ENCODE measurements around the gene THNSL1. TPM values are rescaled to one million over a fixed set of nuclear protein-coding genes. Genes with fewer than 3 reads are reported as not detected.

THNSL1 gene
- total and polyA plus RNA-seq, 5 donors from 2014 or later: 0.94 to 6.3 (median 3.1) TPM

GRCh38 chr10:25061125-25061524, 44.7 kb downstream of the THNSL1 start:
- no peaks in the 10 kb centered on the region for H3K27me3 ChIP-seq (ENCODE audit: control insufficient read depth, insufficient read depth, low read length)
- no peaks in the 10 kb centered on the region for H3K36me3 Mint-ChIP-seq
- H3K27ac Mint-ChIP-seq: no peak overlapping the region
- peaks cover 0 to 15% (median 6%) of the 10 kb centered on the region in 4 donors for H3K4me1 Mint-ChIP-seq
- peaks cover 0 to 2% (median 0%) of the 10 kb centered on the region in 7 donors for H3K9me3 Mint-ChIP-seq
- H3K4me3 Mint-ChIP-seq: no peak overlapping the region
- H3K27me3 Mint-ChIP-seq: peaks cover 15% of the 10 kb centered on the region
- H3K4me3 ChIP-seq (ENCODE audit: low read depth, low read length): no peak overlapping the region
- ATAC-seq (ENCODE audit: low read depth in 2 of 2) (no peak), DNase-seq (no peak)
- H3K27ac ChIP-seq (ENCODE audit: insufficient read depth, low read length, poor library complexity, severe bottlenecking): no peak overlapping the region
- H3K36me3 ChIP-seq (ENCODE audit: control insufficient read depth, insufficient read depth, low read length): no peaks in the 10 kb centered on the region
- no peaks in the 10 kb centered on the region for H3K9me3 ChIP-seq (ENCODE audit: control insufficient read depth in 2 of 2, low read length in 2 of 2)
- no peaks in the 10 kb centered on the region for H3K4me1 ChIP-seq (ENCODE audit: control insufficient read depth, insufficient read depth, low read length, poor library complexity, severe bottlenecking)

GRCh38 chr10:25061711-25062449, 45.5 kb downstream of the THNSL1 start:
- peaks cover 0 to 15% (median 6%) of the 10 kb centered on the region in 4 donors for H3K4me1 Mint-ChIP-seq
- DNase-seq (no peak), ATAC-seq (ENCODE audit: low read depth in 2 of 2) (no peak)
- H3K36me3 Mint-ChIP-seq: no peaks in the 10 kb centered on the region
- Histone ChIP-seq H3K4me3 (ENCODE audit: low read depth, low read length) (no peak overlapping the region), H3K4me1 (ENCODE audit: control insufficient read depth, insufficient read depth, low read length, poor library complexity, severe bottlenecking) (no peaks in the 10 kb centered on the region), H3K36me3 (ENCODE audit: control insufficient read depth, insufficient read depth, low read length) (no peaks in the 10 kb centered on the region), H3K27ac (ENCODE audit: insufficient read depth, low read length, poor library complexity, severe bottlenecking) (no peak overlapping the region), H3K9me3 (ENCODE audit: control insufficient read depth in 2 of 2, low read length in 2 of 2) (no peaks in the 10 kb centered on the region), H3K27me3 (ENCODE audit: control insufficient read depth, insufficient read depth, low read length) (no peaks in the 10 kb centered on the region)
- H3K27ac Mint-ChIP-seq: no peak overlapping the region
- H3K27me3 Mint-ChIP-seq: peaks cover 15% of the 10 kb centered on the region
- no peak overlapping the region for H3K4me3 Mint-ChIP-seq
- H3K9me3 Mint-ChIP-seq: peaks cover 0 to 2% (median 0%) of the 10 kb centered on the region in 7 donors

GRCh38 chr10:25063157-25063556, 46.7 kb downstream of the THNSL1 start:
- H3K27ac ChIP-seq (ENCODE audit: insufficient read depth, low read length, poor library complexity, severe bottlenecking): no peak overlapping the region
- Mint-ChIP-seq H3K27ac (no peak overlapping the region), H3K4me3 (no peak overlapping the region), H3K9me3 (peaks cover 0 to 3% (median 0%) of the 10 kb centered on the region in 7 donors), H3K27me3 (peaks cover 13% of the 10 kb centered on the region), H3K36me3 (no peaks in the 10 kb centered on the region), H3K4me1 (peaks cover 0 to 15% (median 6%) of the 10 kb centered on the region in 4 donors)
- H3K27me3 ChIP-seq (ENCODE audit: control insufficient read depth, insufficient read depth, low read length): no peaks in the 10 kb centered on the region
- no peak for ATAC-seq (ENCODE audit: low read depth in 2 of 2)
- no peak for DNase-seq
- H3K36me3 ChIP-seq (ENCODE audit: control insufficient read depth, insufficient read depth, low read length): no peaks in the 10 kb centered on the region
- no peaks in the 10 kb centered on the region for H3K4me1 ChIP-seq (ENCODE audit: control insufficient read depth, insufficient read depth, low read length, poor library complexity, severe bottlenecking)
- no peak overlapping the region for H3K4me3 ChIP-seq (ENCODE audit: low read depth, low read length)
- H3K9me3 ChIP-seq (ENCODE audit: control insufficient read depth in 2 of 2, low read length in 2 of 2): no peaks in the 10 kb centered on the region

GRCh38 chr10:25063644-25064043, 47.2 kb downstream of the THNSL1 start:
- H3K27me3 ChIP-seq (ENCODE audit: control insufficient read depth, insufficient read depth, low read length): no peaks in the 10 kb centered on the region
- H3K4me3 ChIP-seq (ENCODE audit: low read depth, low read length): no peak overlapping the region
- H3K9me3 ChIP-seq (ENCODE audit: control insufficient read depth in 2 of 2, low read length in 2 of 2): no peaks in the 10 kb centered on the region
- no peaks in the 10 kb centered on the region for H3K4me1 ChIP-seq (ENCODE audit: control insufficient read depth, insufficient read depth, low read length, poor library complexity, severe bottlenecking)
- H3K4me3 Mint-ChIP-seq: no peak overlapping the region
- H3K9me3 Mint-ChIP-seq: peaks cover 0 to 3% (median 0%) of the 10 kb centered on the region in 7 donors
- DNase-seq: no peak
- H3K4me1 Mint-ChIP-seq: peaks cover 0 to 15% (median 6%) of the 10 kb centered on the region in 4 donors
- H3K36me3 Mint-ChIP-seq: no peaks in the 10 kb centered on the region
- no peak for ATAC-seq (ENCODE audit: low read depth in 2 of 2)
- peaks cover 9% of the 10 kb centered on the region for H3K27me3 Mint-ChIP-seq
- H3K27ac ChIP-seq (ENCODE audit: insufficient read depth, low read length, poor library complexity, severe bottlenecking): no peak overlapping the region
- H3K36me3 ChIP-seq (ENCODE audit: control insufficient read depth, insufficient read depth, low read length): no peaks in the 10 kb centered on the region
- H3K27ac Mint-ChIP-seq: no peak overlapping the region

GRCh38 chr10:25064401-25064800, 48.0 kb downstream of the THNSL1 start:
- Mint-ChIP-seq H3K4me1 (peaks cover 0 to 15% (median 6%) of the 10 kb centered on the region in 4 donors), H3K27me3 (peaks cover 15% of the 10 kb centered on the region), H3K36me3 (no peaks in the 10 kb centered on the region), H3K9me3 (peaks cover 0 to 3% (median 0%) of the 10 kb centered on the region in 7 donors), H3K27ac (no peak overlapping the region), H3K4me3 (no peak overlapping the region)
- Histone ChIP-seq H3K27me3 (ENCODE audit: control insufficient read depth, insufficient read depth, low read length) (no peaks in the 10 kb centered on the region), H3K27ac (ENCODE audit: insufficient read depth, low read length, poor library complexity, severe bottlenecking) (no peak overlapping the region), H3K36me3 (ENCODE audit: control insufficient read depth, insufficient read depth, low read length) (no peaks in the 10 kb centered on the region), H3K4me3 (ENCODE audit: low read depth, low read length) (no peak overlapping the region), H3K9me3 (ENCODE audit: control insufficient read depth in 2 of 2, low read length in 2 of 2) (no peaks in the 10 kb centered on the region), H3K4me1 (ENCODE audit: control insufficient read depth, insufficient read depth, low read length, poor library complexity, severe bottlenecking) (no peaks in the 10 kb centered on the region)
- DNase-seq (no peak), ATAC-seq (ENCODE audit: low read depth in 2 of 2) (no peak)

GRCh38 chr10:25065761-25066476, 49.5 kb downstream of the THNSL1 start:
- H3K27ac ChIP-seq (ENCODE audit: insufficient read depth, low read length, poor library complexity, severe bottlenecking): no peak overlapping the region
- DNase-seq: no peak
- H3K9me3 ChIP-seq (ENCODE audit: control insufficient read depth in 2 of 2, low read length in 2 of 2): no peaks in the 10 kb centered on the region
- peaks cover 0 to 15% (median 6%) of the 10 kb centered on the region in 4 donors for H3K4me1 Mint-ChIP-seq
- H3K4me3 Mint-ChIP-seq: no peak overlapping the region
- no peak for ATAC-seq (ENCODE audit: low read depth in 2 of 2)
- H3K27me3 Mint-ChIP-seq: peaks cover 20% of the 10 kb centered on the region
- H3K4me1 ChIP-seq (ENCODE audit: control insufficient read depth, insufficient read depth, low read length, poor library complexity, severe bottlenecking): no peaks in the 10 kb centered on the region
- H3K27me3 ChIP-seq (ENCODE audit: control insufficient read depth, insufficient read depth, low read length): no peaks in the 10 kb centered on the region
- H3K9me3 Mint-ChIP-seq: peaks cover 0 to 3% (median 0%) of the 10 kb centered on the region in 7 donors
- H3K4me3 ChIP-seq (ENCODE audit: low read depth, low read length): no peak overlapping the region
- H3K36me3 Mint-ChIP-seq: no peaks in the 10 kb centered on the region
- no peak overlapping the region for H3K27ac Mint-ChIP-seq
- no peaks in the 10 kb centered on the region for H3K36me3 ChIP-seq (ENCODE audit: control insufficient read depth, insufficient read depth, low read length)

- Histone ChIP-seq H3K27ac (ENCODE audit: insufficient read depth, low read length, poor library complexity, severe bottlenecking) (no peak overlapping the region), H3K4me1 (ENCODE audit: control insufficient read depth, insufficient read depth, low read length, poor library complexity, severe bottlenecking) (no peaks in the 10 kb centered on the region), H3K27me3 (ENCODE audit: control insufficient read depth, insufficient read depth, low read length) (no peaks in the 10 kb centered on the region), H3K36me3 (ENCODE audit: control insufficient read depth, insufficient read depth, low read length) (no peaks in the 10 kb centered on the region), H3K9me3 (ENCODE audit: control insufficient read depth in 2 of 2, low read length in 2 of 2) (no peaks in the 10 kb centered on the region), H3K4me3 (ENCODE audit: low read depth, low read length) (no peak overlapping the region)
- H3K27ac Mint-ChIP-seq: no peak overlapping the region
- peaks cover 26% of the 10 kb centered on the region for H3K27me3 Mint-ChIP-seq
- H3K36me3 Mint-ChIP-seq: no peaks in the 10 kb centered on the region
- no peak for ATAC-seq (ENCODE audit: low read depth in 2 of 2)
- H3K4me3 Mint-ChIP-seq: no peak overlapping the region
- peaks cover 0 to 3% (median 1%) of the 10 kb centered on the region in 4 donors for H3K4me1 Mint-ChIP-seq
- DNase-seq: no peak
- H3K9me3 Mint-ChIP-seq: peaks cover 0 to 3% (median 0%) of the 10 kb centered on the region in 7 donors
Observed at GRCh38 chr10:25068152-25069058, 52.0 kb downstream of the THNSL1 start.
